Brain microvascular endothelial cell (primary cell): Measurements from ENCODE around the gene ABCC3.

ENCODE experiments used
- DNase-seq: peaks from one replicate; pipeline ENCODE4 v3.0.0-alpha.2; 2020
- H3K27ac ChIP-seq: fragments of 250-450 bp; sonication (Bioruptor Pico); 2 replicates; pipeline ENCODE4 v1.5.1; 2020; ENCODE audit warnings: mild to moderate bottlenecking, moderate library complexity
- H3K27me3 ChIP-seq: fragments of 250-450 bp; sonication (Bioruptor Pico); replicated peaks from 2 replicates; pipeline ENCODE4 v1.5.1; 2020; ENCODE audit warnings: mild to moderate bottlenecking
- H3K36me3 ChIP-seq: fragments of 250-450 bp; sonication (Bioruptor Pico); replicated peaks from 2 replicates; pipeline ENCODE4 v1.5.1; 2020; ENCODE audit warnings: mild to moderate bottlenecking
- H3K4me3 ChIP-seq: 2 replicates; pipeline ENCODE4 v1.5.1; 2011; ENCODE audit warnings: low read depth, mild to moderate bottlenecking, control low read depth, low read length, moderate library complexity
- in situ Hi-C: cut with HindIII; loops from 2 replicates; pipeline ENCODE4 v1.10.0; 2017; ENCODE audit warnings: low sequenced_read_pairs, low pct_ligation_motif_present
- TF ChIP-seq, protein P1 (sequence below): IDR thresholded peaks from 2 replicates; pipeline ENCODE4 v1.5.1; 2011; ENCODE audit warnings: low read depth, mild to moderate bottlenecking, moderate library complexity, low read length, control low read depth, inconsistent platforms; ENCODE audit errors: missing control alignments

Gene ABCC3

DNA sequence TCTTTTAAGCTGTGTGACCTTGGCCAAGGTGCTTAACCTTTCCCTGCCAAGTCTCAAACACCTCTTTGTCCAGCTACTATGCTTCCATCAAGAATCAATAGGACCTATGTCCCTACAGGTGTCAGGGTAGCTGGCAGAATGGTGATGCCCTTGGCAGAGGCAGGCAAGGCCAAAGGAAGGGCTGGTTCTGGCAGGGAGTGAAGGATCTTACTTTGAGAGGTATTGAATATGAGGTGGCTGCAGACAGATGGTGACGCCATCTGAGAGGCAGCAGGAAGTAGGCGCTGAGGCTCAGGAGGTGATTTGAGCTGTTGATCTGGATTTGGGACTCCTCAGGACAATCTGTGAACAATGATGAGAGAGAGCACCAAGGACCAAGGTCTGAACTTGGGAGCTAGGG, 12.5 kb downstream of the ABCC3 start:
- Histone ChIP-seq H3K4me3 (no peak overlapping the region), H3K36me3 (no peaks in the 10 kb centered on the region), H3K27me3 (no peaks in the 10 kb centered on the region), H3K27ac (no peak overlapping the region)
- in situ Hi-C loops: no loop called here
- TF ChIP-seq, protein P1, sequence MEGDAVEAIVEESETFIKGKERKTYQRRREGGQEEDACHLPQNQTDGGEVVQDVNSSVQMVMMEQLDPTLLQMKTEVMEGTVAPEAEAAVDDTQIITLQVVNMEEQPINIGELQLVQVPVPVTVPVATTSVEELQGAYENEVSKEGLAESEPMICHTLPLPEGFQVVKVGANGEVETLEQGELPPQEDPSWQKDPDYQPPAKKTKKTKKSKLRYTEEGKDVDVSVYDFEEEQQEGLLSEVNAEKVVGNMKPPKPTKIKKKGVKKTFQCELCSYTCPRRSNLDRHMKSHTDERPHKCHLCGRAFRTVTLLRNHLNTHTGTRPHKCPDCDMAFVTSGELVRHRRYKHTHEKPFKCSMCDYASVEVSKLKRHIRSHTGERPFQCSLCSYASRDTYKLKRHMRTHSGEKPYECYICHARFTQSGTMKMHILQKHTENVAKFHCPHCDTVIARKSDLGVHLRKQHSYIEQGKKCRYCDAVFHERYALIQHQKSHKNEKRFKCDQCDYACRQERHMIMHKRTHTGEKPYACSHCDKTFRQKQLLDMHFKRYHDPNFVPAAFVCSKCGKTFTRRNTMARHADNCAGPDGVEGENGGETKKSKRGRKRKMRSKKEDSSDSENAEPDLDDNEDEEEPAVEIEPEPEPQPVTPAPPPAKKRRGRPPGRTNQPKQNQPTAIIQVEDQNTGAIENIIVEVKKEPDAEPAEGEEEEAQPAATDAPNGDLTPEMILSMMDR: no peak
- DNase-seq: no peak

DNA sequence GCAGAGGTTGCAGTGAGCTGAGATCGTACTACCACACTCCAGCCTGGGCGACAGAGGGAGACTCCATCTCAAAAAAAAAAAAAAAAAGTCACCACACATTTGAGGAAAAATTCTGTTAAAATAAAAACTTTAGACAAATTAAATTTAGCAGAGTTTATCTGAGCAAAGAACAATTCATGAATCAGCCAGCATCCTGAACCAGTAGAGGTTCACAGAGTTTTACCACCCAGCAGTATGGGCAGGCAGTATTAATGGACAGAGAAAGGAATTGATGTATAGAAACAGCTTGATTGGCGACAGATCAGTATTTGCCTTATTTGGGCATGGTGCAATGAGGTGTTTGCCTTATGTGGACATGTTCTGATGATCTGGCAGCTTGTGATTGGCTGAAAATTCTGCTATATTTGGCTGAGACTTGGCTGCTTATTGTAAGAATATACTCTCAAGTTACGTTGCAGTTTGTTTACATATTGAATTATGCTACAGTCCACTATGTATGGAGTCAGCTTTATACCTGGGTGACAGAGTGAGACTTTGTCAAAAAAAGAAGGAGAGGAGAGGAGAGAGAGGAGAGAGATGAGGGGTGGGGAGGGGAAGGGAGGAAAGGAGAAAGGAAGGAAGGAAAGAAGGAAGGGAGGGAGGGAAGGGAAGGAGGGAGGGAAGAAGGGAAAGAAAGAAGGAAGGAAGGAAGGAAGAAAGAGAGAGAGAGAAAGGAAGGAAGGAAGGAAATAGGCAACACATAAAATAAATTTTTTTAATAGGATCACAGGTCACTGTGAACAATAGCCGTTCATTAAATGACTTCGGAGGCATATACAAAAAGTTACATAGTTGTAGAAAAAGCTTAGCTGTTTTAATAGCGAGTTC, 14.6 kb downstream of the ABCC3 start:
- Histone ChIP-seq H3K27ac (no peak overlapping the region), H3K4me3 (no peak overlapping the region), H3K27me3 (no peaks in the 10 kb centered on the region), H3K36me3 (no peaks in the 10 kb centered on the region)
- TF ChIP-seq, protein P1: no peak
- in situ Hi-C loops: no loop called here
- no peak for DNase-seq

DNA sequence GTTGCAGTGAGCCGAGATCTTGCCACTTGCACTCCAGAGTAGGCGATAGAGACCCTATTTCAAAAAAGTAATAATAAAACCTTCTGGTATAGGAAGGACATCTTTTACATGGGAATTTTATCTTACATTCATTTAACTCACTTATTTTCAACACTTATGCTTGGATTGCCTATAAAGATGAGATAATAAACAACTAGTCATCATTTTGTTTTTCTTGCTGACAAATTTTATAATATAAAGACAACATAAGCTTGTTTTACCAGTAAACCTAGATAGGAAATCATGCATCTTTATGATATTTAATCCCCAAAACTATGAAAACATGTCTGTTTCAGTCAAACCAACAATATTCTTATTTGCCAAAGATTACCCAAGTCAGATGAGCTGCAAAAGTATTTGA, 17.0 kb downstream of the ABCC3 start:
- no peak overlapping the region for H3K27ac ChIP-seq

DNA sequence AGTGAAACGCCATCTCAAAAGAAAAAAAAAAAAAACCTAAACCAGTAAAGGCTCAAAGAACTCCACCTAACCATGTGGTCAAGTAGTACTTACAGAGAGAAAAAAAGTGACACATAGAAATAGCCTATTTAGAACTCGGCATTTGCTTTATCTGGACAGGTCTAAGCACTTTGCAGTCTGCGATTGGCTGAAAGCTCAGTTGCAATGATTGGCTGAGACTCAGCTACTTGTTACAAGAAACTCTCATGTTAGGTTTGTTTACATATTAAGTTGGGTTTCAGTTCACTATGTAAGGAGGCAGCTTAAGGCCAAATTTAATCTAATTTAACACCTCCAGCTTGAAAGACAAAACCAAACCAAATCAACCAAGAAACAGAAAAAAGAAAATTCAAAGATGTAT, 19.1 kb downstream of the ABCC3 start:
- TF ChIP-seq, protein P1: no peak
- Histone ChIP-seq H3K36me3 (no peaks in the 10 kb centered on the region), H3K4me3 (no peak overlapping the region), H3K27ac (no peak overlapping the region), H3K27me3 (no peaks in the 10 kb centered on the region)
- in situ Hi-C loops: no loop called here
- no peak for DNase-seq

More for the DNA sequence above, 17.0 kb downstream of the ABCC3 start:
- H3K4me3 ChIP-seq: no peak overlapping the region
- H3K27me3 ChIP-seq: no peaks in the 10 kb centered on the region
- TF ChIP-seq, protein P1: no peak
- H3K36me3 ChIP-seq: no peaks in the 10 kb centered on the region
- in situ Hi-C loops: no loop called here
- DNase-seq: no peak

DNA sequence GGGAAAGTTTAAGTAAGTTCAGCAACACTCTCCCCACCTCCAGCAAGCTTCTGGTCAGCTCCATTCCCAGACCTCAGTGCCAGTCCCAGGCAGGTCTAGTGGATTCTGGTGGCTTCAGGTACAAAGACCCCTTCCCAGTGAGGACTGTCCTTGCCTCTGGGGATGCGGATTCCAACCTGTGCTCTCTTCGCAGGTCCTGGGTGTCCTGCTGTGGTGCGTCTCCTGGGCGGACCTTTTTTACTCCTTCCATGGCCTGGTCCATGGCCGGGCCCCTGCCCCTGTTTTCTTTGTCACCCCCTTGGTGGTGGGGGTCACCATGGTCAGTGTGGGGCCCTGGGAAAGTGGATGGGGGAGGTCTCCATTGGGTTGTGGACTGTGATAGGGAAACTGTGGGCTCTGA, 21.8 kb downstream of the ABCC3 start:
- no peak overlapping the region for H3K27ac ChIP-seq
- in situ Hi-C loops: no loop called here
- no peaks in the 10 kb centered on the region for H3K36me3 ChIP-seq
- DNase-seq: no peak
- no peaks in the 10 kb centered on the region for H3K27me3 ChIP-seq
- TF ChIP-seq, protein P1: no peak
- no peak overlapping the region for H3K4me3 ChIP-seq

DNA sequence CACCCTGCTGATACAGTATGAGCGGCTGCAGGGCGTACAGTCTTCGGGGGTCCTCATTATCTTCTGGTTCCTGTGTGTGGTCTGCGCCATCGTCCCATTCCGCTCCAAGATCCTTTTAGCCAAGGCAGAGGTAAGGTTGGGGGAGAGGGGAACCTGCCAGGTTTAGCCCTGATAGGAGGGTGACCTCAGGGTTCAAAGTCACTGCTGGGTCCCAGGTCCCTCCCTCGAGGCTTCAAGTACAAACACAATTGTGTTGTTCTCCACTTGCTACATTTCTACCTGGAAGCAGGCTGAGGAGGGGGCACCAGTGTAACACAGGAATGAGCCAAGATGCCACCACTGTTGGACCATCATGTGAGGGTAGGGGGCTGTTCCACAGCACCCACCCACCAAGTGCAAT, 22.4 kb downstream of the ABCC3 start:
- H3K27me3 ChIP-seq: no peaks in the 10 kb centered on the region
- in situ Hi-C loops: no loop called here
- H3K36me3 ChIP-seq: no peaks in the 10 kb centered on the region
- TF ChIP-seq, protein P1: no peak
- no peak overlapping the region for H3K27ac ChIP-seq
- H3K4me3 ChIP-seq: no peak overlapping the region
- DNase-seq: no peak
